ENCODE data around the gene ZFP64. TPM values are rescaled to one million over a fixed set of nuclear protein-coding genes. Genes with fewer than 3 reads are reported as not detected.
"Not testable (repeated sequence)": the region's sequence is repeated elsewhere in the genome, so short reads cannot be mapped to it uniquely, and the experiment has no call there.

ZFP64 gene
- total RNA-seq, 2 experiments from 2014 or later = 11.6 to 14.2 TPM

DNA sequence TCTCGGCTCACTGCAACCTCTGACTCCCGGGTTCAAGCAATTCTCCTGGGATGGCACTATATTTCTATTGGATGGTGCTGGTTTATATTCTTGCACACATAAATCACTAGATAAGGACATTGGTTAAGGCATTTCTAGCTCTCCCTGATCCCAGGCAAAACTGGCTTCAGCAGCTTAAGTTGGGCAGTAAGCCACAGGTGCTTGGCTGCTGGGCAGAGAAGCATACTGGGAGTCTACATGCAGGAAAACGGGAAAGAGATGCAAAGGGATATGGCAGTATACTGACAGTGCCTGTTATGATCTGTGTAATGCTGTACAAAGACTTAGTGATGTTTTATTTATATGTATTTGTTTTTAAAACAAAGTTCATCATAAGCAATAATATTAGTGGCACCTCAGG lies 33.3 kb upstream of the ZFP64 start:
- intact Hi-C loops (cut with micrococcal nuclease) = no loop called here
- POLR2A ChIA-PET = no interaction called here
- TF ChIP-seq, protein P1, sequence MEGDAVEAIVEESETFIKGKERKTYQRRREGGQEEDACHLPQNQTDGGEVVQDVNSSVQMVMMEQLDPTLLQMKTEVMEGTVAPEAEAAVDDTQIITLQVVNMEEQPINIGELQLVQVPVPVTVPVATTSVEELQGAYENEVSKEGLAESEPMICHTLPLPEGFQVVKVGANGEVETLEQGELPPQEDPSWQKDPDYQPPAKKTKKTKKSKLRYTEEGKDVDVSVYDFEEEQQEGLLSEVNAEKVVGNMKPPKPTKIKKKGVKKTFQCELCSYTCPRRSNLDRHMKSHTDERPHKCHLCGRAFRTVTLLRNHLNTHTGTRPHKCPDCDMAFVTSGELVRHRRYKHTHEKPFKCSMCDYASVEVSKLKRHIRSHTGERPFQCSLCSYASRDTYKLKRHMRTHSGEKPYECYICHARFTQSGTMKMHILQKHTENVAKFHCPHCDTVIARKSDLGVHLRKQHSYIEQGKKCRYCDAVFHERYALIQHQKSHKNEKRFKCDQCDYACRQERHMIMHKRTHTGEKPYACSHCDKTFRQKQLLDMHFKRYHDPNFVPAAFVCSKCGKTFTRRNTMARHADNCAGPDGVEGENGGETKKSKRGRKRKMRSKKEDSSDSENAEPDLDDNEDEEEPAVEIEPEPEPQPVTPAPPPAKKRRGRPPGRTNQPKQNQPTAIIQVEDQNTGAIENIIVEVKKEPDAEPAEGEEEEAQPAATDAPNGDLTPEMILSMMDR (IDR thresholded peaks at IDR 0.05) = no peak
- H3K4me3 Mint-ChIP-seq = no peak overlapping the region
- ATAC-seq (no peak), DNase-seq (no peak)
- CTCF ChIA-PET = no interaction called here
- H3K36me3 Mint-ChIP-seq (ENCODE audit: low read depth) = peaks cover 5% of the 10 kb centered on the region
- peaks cover 6% of the 10 kb centered on the region for H3K27me3 Mint-ChIP-seq
- no peaks in the 10 kb centered on the region for H3K4me1 Mint-ChIP-seq (ENCODE audit: low read depth)
- peaks cover 13% of the 10 kb centered on the region for H3K9me3 Mint-ChIP-seq
- no peak overlapping the region for H3K27ac Mint-ChIP-seq

DNA sequence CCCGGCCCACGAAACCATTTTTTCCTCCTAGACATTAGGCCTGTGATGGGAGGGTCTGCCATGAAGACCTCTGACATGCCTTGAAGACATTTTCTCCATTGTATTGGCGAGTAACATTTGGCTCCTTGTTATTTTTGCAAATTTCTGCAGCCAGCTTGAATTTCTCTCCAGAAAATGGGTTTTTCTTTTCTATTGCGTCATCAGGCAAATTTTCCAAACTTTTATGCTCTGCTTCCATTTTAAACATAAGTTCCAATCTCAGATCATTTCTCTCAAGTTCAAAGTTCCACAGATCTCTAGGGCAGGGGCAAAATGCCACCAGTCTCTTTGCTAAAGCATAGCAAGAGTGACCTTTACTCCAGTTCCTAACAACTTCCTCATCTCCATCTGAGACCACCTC lies 29.8 kb upstream of the ZFP64 start:
- POLR2A ChIA-PET = not testable (repeated sequence)

DNA sequence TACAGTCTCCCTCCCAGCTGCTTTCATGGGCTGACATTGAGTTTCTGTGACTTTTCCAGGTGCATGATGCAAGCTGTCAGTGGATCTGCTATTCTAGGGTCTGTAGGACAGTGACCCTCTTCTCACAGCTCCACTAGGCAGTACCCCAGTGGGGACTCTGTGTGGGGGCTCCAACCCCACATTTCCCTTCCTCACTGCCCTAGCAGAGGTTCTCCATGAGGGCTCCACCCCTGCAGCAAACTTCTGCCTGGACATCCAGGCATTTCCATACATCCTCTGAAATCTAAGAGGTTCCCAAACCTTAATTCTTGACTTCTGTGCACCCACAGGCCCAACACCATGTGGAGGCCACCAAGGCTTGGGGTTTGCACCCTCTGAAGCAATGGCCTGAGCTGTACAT lies 29.3 kb upstream of the ZFP64 start:
- H3K4me1 Mint-ChIP-seq (ENCODE audit: low read depth); DNase-seq; H3K4me3 Mint-ChIP-seq; intact Hi-C loops (cut with micrococcal nuclease); H3K36me3 Mint-ChIP-seq (ENCODE audit: low read depth); ATAC-seq; CTCF ChIA-PET; H3K27me3 Mint-ChIP-seq; POLR2A ChIA-PET; H3K27ac Mint-ChIP-seq: not testable (repeated sequence)
- peaks cover 17% of the 10 kb centered on the region for H3K9me3 Mint-ChIP-seq

More for the DNA sequence above, 29.8 kb upstream of the ZFP64 start:
- H3K27ac Mint-ChIP-seq; H3K4me1 Mint-ChIP-seq (ENCODE audit: low read depth); DNase-seq; intact Hi-C loops (cut with micrococcal nuclease); H3K36me3 Mint-ChIP-seq (ENCODE audit: low read depth); ATAC-seq; H3K27me3 Mint-ChIP-seq; H3K4me3 Mint-ChIP-seq; CTCF ChIA-PET: not testable (repeated sequence)
- peaks cover 17% of the 10 kb centered on the region for H3K9me3 Mint-ChIP-seq

DNA sequence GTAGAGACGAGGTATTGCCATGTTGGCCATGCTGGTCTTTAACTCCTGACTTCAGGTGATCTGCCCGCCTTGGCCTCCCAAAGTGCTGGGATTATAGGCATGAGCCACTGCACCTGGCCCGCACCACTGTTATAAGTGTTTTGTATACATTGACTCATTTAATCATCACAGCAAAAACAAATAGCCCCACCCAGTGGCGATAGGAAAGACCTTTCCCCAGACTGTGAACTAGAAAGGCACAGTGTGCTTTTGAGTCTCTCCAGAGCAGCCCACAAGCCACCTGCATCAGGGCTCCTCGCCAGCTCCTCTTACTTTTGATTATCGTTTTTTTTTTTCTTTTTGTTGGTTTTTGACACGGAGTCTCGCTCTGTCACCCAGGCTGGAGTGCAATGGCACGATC lies 27.9 kb upstream of the ZFP64 start:
- DNase-seq (peak; percentile 6), ATAC-seq (no peak)
- intact Hi-C loops (cut with micrococcal nuclease) = no loop called here
- no peaks in the 10 kb centered on the region for H3K4me1 Mint-ChIP-seq (ENCODE audit: low read depth)
- CTCF ChIA-PET = interaction anchor here (0.7 to 1.1 kb wide), 2 partner anchors 91 kb away, joined by 3 to 4 read pairs; no protein-coding TSS in a partner anchor
- no peak overlapping the region for H3K27ac Mint-ChIP-seq
- H3K4me3 Mint-ChIP-seq = no peak overlapping the region
- peaks cover 17% of the 10 kb centered on the region for H3K9me3 Mint-ChIP-seq
- H3K27me3 Mint-ChIP-seq = peaks cover 3% of the 10 kb centered on the region
- peaks cover 5% of the 10 kb centered on the region for H3K36me3 Mint-ChIP-seq (ENCODE audit: low read depth)
- TF ChIP-seq, protein P1 (IDR thresholded peaks at IDR 0.05) = no peak
- POLR2A ChIA-PET = no interaction called here

DNA sequence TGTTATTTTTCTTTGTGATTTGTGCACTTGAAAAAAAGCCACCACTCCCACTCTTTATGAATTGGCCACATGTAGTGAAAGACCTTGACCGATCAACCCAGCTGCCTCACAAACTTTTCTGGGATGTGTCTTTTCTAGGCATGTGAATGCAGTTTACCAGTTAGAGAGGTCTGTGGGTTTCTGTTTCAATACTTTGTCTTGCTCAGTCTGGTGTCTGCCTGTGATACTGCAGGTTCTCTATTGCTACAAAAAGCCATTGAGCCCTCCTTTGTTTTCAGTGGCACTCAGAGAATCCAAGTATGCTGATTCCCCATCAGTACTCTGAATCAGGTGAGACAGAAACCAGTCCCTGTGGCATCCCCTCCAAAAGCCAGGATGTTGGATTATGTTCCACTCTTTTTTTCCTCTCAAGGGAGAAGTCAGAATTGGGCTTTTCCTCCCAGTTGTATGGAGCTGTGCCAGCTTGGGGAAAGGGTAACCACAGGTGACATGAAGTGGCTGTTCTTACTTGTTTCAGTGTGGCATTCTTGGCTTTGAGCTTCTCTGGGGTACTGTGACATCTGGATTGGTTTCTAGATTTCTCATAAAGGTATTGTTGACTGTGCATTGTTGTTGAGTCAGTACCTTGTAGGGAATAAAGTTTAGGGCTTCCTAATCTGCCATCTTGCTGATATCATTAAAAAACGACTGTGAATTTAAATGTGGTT lies 26.3 kb upstream of the ZFP64 start:
- no peak overlapping the region for H3K27ac Mint-ChIP-seq
- CTCF ChIA-PET = interaction anchor here (0.8 kb wide), 1 partner anchor 20 kb away, joined by 4 read pairs; no protein-coding TSS in a partner anchor
- no peak overlapping the region for H3K4me3 Mint-ChIP-seq
- peaks cover 17% of the 10 kb centered on the region for H3K9me3 Mint-ChIP-seq
- TF ChIP-seq, protein P1 (IDR thresholded peaks at IDR 0.05) = no peak
- H3K27me3 Mint-ChIP-seq = peaks cover 6% of the 10 kb centered on the region
- intact Hi-C loops (cut with micrococcal nuclease) = no loop called here
- H3K36me3 Mint-ChIP-seq (ENCODE audit: low read depth) = peaks cover 5% of the 10 kb centered on the region
- no peaks in the 10 kb centered on the region for H3K4me1 Mint-ChIP-seq (ENCODE audit: low read depth)
- ATAC-seq (no peak), DNase-seq (no peak)
- POLR2A ChIA-PET = no interaction called here

DNA sequence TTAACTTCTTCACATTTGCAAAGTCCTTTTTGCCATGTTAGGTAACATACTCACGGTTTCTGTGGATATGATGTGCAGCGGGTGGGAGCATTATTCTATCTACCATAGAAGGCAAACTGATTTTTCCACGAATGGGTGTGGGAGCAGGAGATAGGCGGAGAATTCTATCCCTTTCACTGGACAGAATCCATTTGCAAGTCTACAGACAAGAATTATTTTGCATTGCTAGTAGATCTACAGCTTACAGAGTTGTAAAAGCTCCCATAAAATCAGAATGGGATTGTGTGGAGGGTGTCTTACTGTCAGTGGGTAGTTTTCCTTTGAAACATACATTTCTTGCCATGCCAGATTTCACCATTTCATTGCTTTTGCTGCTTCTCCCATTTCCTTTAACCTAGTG lies 22.4 kb upstream of the ZFP64 start:
- H3K36me3 Mint-ChIP-seq (ENCODE audit: low read depth) = no peaks in the 10 kb centered on the region
- H3K27me3 Mint-ChIP-seq = peaks cover 6% of the 10 kb centered on the region
- ChIA-PET CTCF (no interaction called here), POLR2A (no interaction called here)
- no peak overlapping the region for H3K4me3 Mint-ChIP-seq
- intact Hi-C loops (cut with micrococcal nuclease) = no loop called here
- peaks cover 13% of the 10 kb centered on the region for H3K9me3 Mint-ChIP-seq
- ATAC-seq = no peak
- H3K27ac Mint-ChIP-seq = no peak overlapping the region
- H3K4me1 Mint-ChIP-seq (ENCODE audit: low read depth) = no peaks in the 10 kb centered on the region
- TF ChIP-seq, protein P1 (IDR thresholded peaks at IDR 0.05) = no peak
- no peak for DNase-seq

Measured in activated CD8-positive, alpha-beta T cell treated with anti-CD3 and anti-CD28 coated beads for 36 hours (primary cell).